ENCODE results near the gene OR10H5. TPM values are rescaled to one million over a fixed set of nuclear protein-coding genes. Genes with fewer than 3 reads are reported as not detected.

Gene OR10H5
- total and polyA plus RNA-seq, 10 donors, result not detected

DNA sequence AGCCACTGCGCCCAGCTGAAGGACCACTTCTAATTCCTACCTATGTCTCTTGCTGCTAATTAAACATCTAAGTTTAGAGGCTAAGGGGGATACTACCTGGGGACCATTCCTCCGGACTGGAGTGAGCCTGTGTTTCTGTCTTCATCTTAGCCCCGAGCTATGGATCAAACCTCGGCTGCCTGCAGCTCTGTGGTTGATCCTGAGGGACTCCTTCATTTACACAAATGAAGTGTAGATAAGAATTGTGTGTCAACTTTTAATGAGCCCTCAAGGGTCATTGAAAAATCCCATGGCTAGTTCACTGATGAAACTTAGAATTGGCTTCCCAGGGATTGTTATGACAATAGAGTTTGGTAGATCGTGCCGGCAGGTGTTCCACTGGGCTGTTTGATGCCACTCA lies 59.5 kb downstream of the OR10H5 start:
- no peak overlapping the region for H3K4me3 ChIP-seq
- peaks cover 0 to 18% (median 0%) of the 10 kb centered on the region in 6 donors for H3K4me1 ChIP-seq
- peaks cover 0 to 4% (median 0%) of the 10 kb centered on the region in 7 donors for H3K27me3 ChIP-seq (replicated peaks in 1 of 7)
- intact Hi-C loops (cut with DNase I; ENCODE audit: low total_unique reads), result no loop called here
- TF ChIP-seq POLR2AphosphoS5 (IDR thresholded peaks at IDR 0.05), result no peak
- TF ChIP-seq POLR2A (IDR thresholded peaks at IDR 0.05), result no peak
- TF ChIP-seq, protein P1, sequence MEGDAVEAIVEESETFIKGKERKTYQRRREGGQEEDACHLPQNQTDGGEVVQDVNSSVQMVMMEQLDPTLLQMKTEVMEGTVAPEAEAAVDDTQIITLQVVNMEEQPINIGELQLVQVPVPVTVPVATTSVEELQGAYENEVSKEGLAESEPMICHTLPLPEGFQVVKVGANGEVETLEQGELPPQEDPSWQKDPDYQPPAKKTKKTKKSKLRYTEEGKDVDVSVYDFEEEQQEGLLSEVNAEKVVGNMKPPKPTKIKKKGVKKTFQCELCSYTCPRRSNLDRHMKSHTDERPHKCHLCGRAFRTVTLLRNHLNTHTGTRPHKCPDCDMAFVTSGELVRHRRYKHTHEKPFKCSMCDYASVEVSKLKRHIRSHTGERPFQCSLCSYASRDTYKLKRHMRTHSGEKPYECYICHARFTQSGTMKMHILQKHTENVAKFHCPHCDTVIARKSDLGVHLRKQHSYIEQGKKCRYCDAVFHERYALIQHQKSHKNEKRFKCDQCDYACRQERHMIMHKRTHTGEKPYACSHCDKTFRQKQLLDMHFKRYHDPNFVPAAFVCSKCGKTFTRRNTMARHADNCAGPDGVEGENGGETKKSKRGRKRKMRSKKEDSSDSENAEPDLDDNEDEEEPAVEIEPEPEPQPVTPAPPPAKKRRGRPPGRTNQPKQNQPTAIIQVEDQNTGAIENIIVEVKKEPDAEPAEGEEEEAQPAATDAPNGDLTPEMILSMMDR (IDR thresholded peaks at IDR 0.05 in 8 of 11, conservative IDR thresholded peaks at IDR 0.05 in 3 of 11), result no peak
- no peak for DNase-seq
- H3K27ac ChIP-seq, result no peak overlapping the region
- peaks cover 0 to 5% (median 0%) of the 10 kb centered on the region in 8 donors for H3K9me3 ChIP-seq
- H3K36me3 ChIP-seq, result no peaks in the 10 kb centered on the region
- 79 to 95% (median 88%) methylated on average over 6 of the region's 6 CpGs for WGBS, 5 donors

DNA sequence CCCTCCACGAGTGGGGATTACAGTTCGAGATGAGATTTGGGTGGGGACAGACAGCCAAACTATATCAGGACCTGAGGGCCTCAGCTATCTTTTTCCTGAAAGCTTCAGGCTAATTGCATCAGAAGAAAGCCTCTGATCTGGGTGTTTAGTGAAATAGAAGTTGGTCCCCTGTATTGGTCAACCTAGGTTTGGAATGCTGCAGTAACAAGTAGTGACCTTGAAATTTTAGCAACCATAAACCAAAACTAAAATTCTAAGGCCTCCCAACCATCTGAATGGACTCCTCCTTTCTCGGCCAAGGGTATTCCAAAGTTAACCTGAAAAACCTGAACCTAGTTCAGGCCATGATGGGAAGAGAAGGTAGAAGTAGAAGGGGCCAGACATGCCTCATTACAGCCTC lies 62.9 kb downstream of the OR10H5 start:
- H3K4me3 ChIP-seq, result no peak overlapping the region
- no peaks in the 10 kb centered on the region for H3K36me3 ChIP-seq
- 86 to 93% (median 87%) methylated on average over 3 of the region's 3 CpGs for WGBS, 5 donors
- DNase-seq, result no peak
- TF ChIP-seq, protein P1 (IDR thresholded peaks at IDR 0.05 in 8 of 11, conservative IDR thresholded peaks at IDR 0.05 in 3 of 11), result no peak
- TF ChIP-seq POLR2A (IDR thresholded peaks at IDR 0.05), result no peak
- TF ChIP-seq POLR2AphosphoS5 (IDR thresholded peaks at IDR 0.05), result no peak
- no peaks in the 10 kb centered on the region for H3K27me3 ChIP-seq (replicated peaks in 1 of 7)
- H3K4me1 ChIP-seq, result no peaks in the 10 kb centered on the region
- intact Hi-C loops (cut with DNase I; ENCODE audit: low total_unique reads), result no loop called here
- H3K27ac ChIP-seq, result no peak overlapping the region
- peaks cover 0 to 10% (median 0%) of the 10 kb centered on the region in 8 donors for H3K9me3 ChIP-seq

Other genes starting within 250 kb of the OR10H5 start
- not detected for gene CYP4F8, start 172.4 kb upstream of the OR10H5 start, total RNA-seq
- not detected for gene CYP4F8, start 172.4 kb upstream of the OR10H5 start, polyA plus RNA-seq
- 10 to 100 TPM in 4 of 7 donors, 1 to 10 TPM in 3; 3.5 to 44.1 (median 12.3) TPM for gene CYP4F3, start 146.8 kb upstream of the OR10H5 start, total RNA-seq
- under 1 TPM; 0.03 to 0.99 (median 0.48) TPM for gene CYP4F3, start 146.8 kb upstream of the OR10H5 start, polyA plus RNA-seq
- 1 to 10 TPM; 2.8 to 8.2 (median 4.2) TPM for gene CYP4F12, start 114.6 kb upstream of the OR10H5 start, total RNA-seq
- 1 to 10 TPM; 1.9 to 8.3 (median 4.0) TPM for gene CYP4F12, start 114.6 kb upstream of the OR10H5 start, polyA plus RNA-seq
- not detected for gene OR10H2, start 59.6 kb upstream of the OR10H5 start, total RNA-seq
- not detected for gene OR10H2, start 59.6 kb upstream of the OR10H5 start, polyA plus RNA-seq
- not detected for gene OR10H3, start 49.7 kb upstream of the OR10H5 start, total RNA-seq
- not detected for gene OR10H3, start 49.7 kb upstream of the OR10H5 start, polyA plus RNA-seq
- not detected for gene OR10H1, start 28.0 kb downstream of the OR10H5 start, total RNA-seq
- not detected for gene OR10H1, start 28.0 kb downstream of the OR10H5 start, polyA plus RNA-seq
- gene CYP4F2, start 110.4 kb downstream of the OR10H5 start, total RNA-seq, result under 1 TPM in 1 of 7 donors, not detected in 6; 0.37 TPM
- not detected for gene CYP4F2, start 110.4 kb downstream of the OR10H5 start, polyA plus RNA-seq
- gene CYP4F11, start 146.9 kb downstream of the OR10H5 start, total RNA-seq, result 1 to 10 TPM in 5 of 7 donors, under 1 TPM in 1, not detected in 1; 0.34 to 4.9 (median 1.9) TPM
- under 1 TPM in 2 of 3 donors, not detected in 1; 0.07 to 0.58 TPM for gene CYP4F11, start 146.9 kb downstream of the OR10H5 start, polyA plus RNA-seq
- gene OR10H4, start 161.3 kb downstream of the OR10H5 start, total RNA-seq, result not detected
- not detected for gene OR10H4, start 161.3 kb downstream of the OR10H5 start, polyA plus RNA-seq

Measured in spleen (tissue), 11 donors.